Smooth muscle cell (in vitro differentiated cells): ENCODE measurements around the gene PLOD3. TPM values are rescaled to one million over a fixed set of nuclear protein-coding genes. Genes with fewer than 3 reads are reported as not detected.
A peak's percentile ranks its signal among the peaks of the same experiment; 100 is the strongest.

Experiments
- DNase-seq: peaks from one replicate; lab custom pipeline; 2025; ENCODE audit not compliant: unreplicated experiment; lab: John Stamatoyannopoulos, UW
- H2AFZ ChIP-seq: fragments of 200-600 bp; sonication (generic); 2 replicates; pipeline ENCODE4 v1.6.0; 2016; ENCODE audit warnings: antibody characterized with exemption, low read depth, mild to moderate bottlenecking
- H3F3A ChIP-seq: fragments of 200-600 bp; sonication (generic); 2 replicates; pipeline ENCODE4 v1.6.0; 2017; ENCODE audit warnings: antibody characterized with exemption, low read depth
- H3K27ac ChIP-seq: fragments of 200-600 bp; sonication (generic); 2 replicates; pipeline ENCODE4 v1.5.1; 2016; ENCODE audit warnings: low read depth, mild to moderate bottlenecking
- H3K27me3 ChIP-seq: fragments of 200-600 bp; sonication (generic); 2 replicates; pipeline ENCODE4 v1.6.1; 2016; ENCODE audit warnings: low read depth, mild to moderate bottlenecking
- H3K36me3 ChIP-seq: fragments of 200-600 bp; sonication (generic); 2 replicates; pipeline ENCODE4 v1.5.1; 2016; ENCODE audit warnings: low read depth
- H3K4me1 ChIP-seq: fragments of 200-600 bp; sonication (generic); 2 replicates; pipeline ENCODE4 v1.5.1; 2016; ENCODE audit warnings: low read depth
- H3K4me2 ChIP-seq: fragments of 200-600 bp; sonication (generic); 2 replicates; pipeline ENCODE4 v1.6.0; 2016; ENCODE audit warnings: mild to moderate bottlenecking
- H3K4me3 ChIP-seq: fragments of 200-600 bp; sonication (generic); 2 replicates; pipeline ENCODE4 v1.5.1; 2016; ENCODE audit warnings: mild to moderate bottlenecking
- H3K79me2 ChIP-seq: fragments of 200-600 bp; sonication (generic); 2 replicates; pipeline ENCODE4 v1.6.0; 2016; ENCODE audit warnings: low read depth, mild to moderate bottlenecking
- H3K9ac ChIP-seq: fragments of 200-600 bp; sonication (generic); 2 replicates; pipeline ENCODE4 v1.6.0; 2016; ENCODE audit warnings: low read depth
- H3K9me3 ChIP-seq: fragments of 200-600 bp; sonication (generic); replicated peaks from 2 replicates; pipeline ENCODE4 v1.5.1; 2016; ENCODE audit warnings: low read depth
- H4K20me1 ChIP-seq: fragments of 200-600 bp; sonication (generic); 2 replicates; pipeline ENCODE4 v1.6.0; 2016; ENCODE audit warnings: low read depth
- CTCF ChIP-seq: fragments of 200-600 bp; sonication (generic); IDR thresholded peaks from 2 replicates; pipeline ENCODE4 v1.5.1; 2017; ENCODE audit warnings: borderline replicate concordance, mild to moderate bottlenecking, antibody characterized with exemption; ENCODE audit not compliant: insufficient read depth, poor library complexity, severe bottlenecking
- WGBS: methylation state at CpG from one replicate; pipeline ENCODE4 v1.1.7; 2016; ENCODE audit warnings: low lambda C conversion rate; 5-methylcytosine and 5-hydroxymethylcytosine counted together
- polyA plus RNA-seq: library from polyadenylated mRNA; unstranded; fragments of >200 nt; fragmentation: Nextera tagmentation; extraction: Ambion mirVana; gene quantifications from 2 replicates; pipeline ENCODE4 v1.2.1, GENCODE V29; 2016
- total RNA-seq: library from RNA; depleted of rRNA; stranded (reverse); fragments of >200 nt; gene quantifications from 2 replicates; pipeline ENCODE4 v1.2.3, GENCODE V29; 2014

PLOD3 gene
- total and polyA plus RNA-seq, 2 experiments from 2014 or later: 58.4 to 168 TPM

- Histone ChIP-seq H3K9me3 (no peaks in the 10 kb centered on the region), H2AFZ (no peak within 1 kb of the TSS), H3K27me3 (peaks cover 63% of the 10 kb centered on the region), H3K9ac (no peak within 1 kb of the TSS), H3K4me1 (peaks cover 5% of the 10 kb centered on the region), H3K4me3 (peak within 1 kb of the TSS; percentile 21), H3K79me2 (no peaks in the 10 kb centered on the region), H3K4me2 (peak within 1 kb of the TSS; percentile 59), H4K20me1 (no peaks in the 10 kb centered on the region), H3K36me3 (no peaks in the 10 kb centered on the region), H3K27ac (no peak within 1 kb of the TSS), H3F3A (peaks cover 8% of the 10 kb centered on the region)
- TF ChIP-seq CTCF: no peak
- 10% methylated on average over 55 of the region's 56 CpGs for WGBS
- DNase-seq: no peak
Measured at GRCh38 chr7:101180130-101180755, 37.1 kb downstream of the PLOD3 start, which contains the start of gene NAT16. Gene NAT16 (minus strand): TSS chr7:101180293. CDS start chr7:101174807, 5,486 bp downstream.

- no peak for DNase-seq
- H3K9ac ChIP-seq: no peak overlapping the region
- WGBS: 4% methylated on average over 13 of the region's 27 CpGs
- H3K27ac ChIP-seq: no peak overlapping the region
- no peak overlapping the region for H2AFZ ChIP-seq
- peaks cover 5% of the 10 kb centered on the region for H3K4me1 ChIP-seq
- peaks cover 3% of the 10 kb centered on the region for H3F3A ChIP-seq
- H3K9me3 ChIP-seq: no peaks in the 10 kb centered on the region
- H3K4me2 ChIP-seq: peak overlapping the region; percentile 59
- H3K27me3 ChIP-seq: peaks cover 68% of the 10 kb centered on the region
- no peak for TF ChIP-seq CTCF
- H3K4me3 ChIP-seq: no peak overlapping the region
- H4K20me1 ChIP-seq: no peaks in the 10 kb centered on the region
- H3K36me3 ChIP-seq: no peaks in the 10 kb centered on the region
- no peaks in the 10 kb centered on the region for H3K79me2 ChIP-seq
Measured at GRCh38 chr7:101179713-101180112, 37.7 kb downstream of the PLOD3 start.

GRCh38 chr7:101179117-101179516, 38.3 kb downstream of the PLOD3 start:
- TF ChIP-seq CTCF: no peak
- no peaks in the 10 kb centered on the region for H4K20me1 ChIP-seq
- no peaks in the 10 kb centered on the region for H3K9me3 ChIP-seq
- H3K9ac ChIP-seq: no peak overlapping the region
- H3K4me2 ChIP-seq: peak overlapping the region; percentile 59
- no peak overlapping the region for H3K27ac ChIP-seq
- no peaks in the 10 kb centered on the region for H3K36me3 ChIP-seq
- H2AFZ ChIP-seq: no peak overlapping the region
- peaks cover 5% of the 10 kb centered on the region for H3K4me1 ChIP-seq
- H3K4me3 ChIP-seq: peak overlapping the region; percentile 21
- H3K27me3 ChIP-seq: peaks cover 74% of the 10 kb centered on the region
- WGBS: under 1% methylated on average over 18 of the region's 20 CpGs
- no peaks in the 10 kb centered on the region for H3K79me2 ChIP-seq
- DNase-seq: no peak
- H3F3A ChIP-seq: no peaks in the 10 kb centered on the region

- H3K4me2 ChIP-seq: no peak overlapping the region
- WGBS: 85% methylated on average over 2 of the region's 2 CpGs
- H3K27me3 ChIP-seq: peaks cover 89% of the 10 kb centered on the region
- no peaks in the 10 kb centered on the region for H4K20me1 ChIP-seq
- H3K27ac ChIP-seq: no peak overlapping the region
- TF ChIP-seq CTCF: no peak
- H3K79me2 ChIP-seq: no peaks in the 10 kb centered on the region
- H3K9ac ChIP-seq: no peak overlapping the region
- no peak overlapping the region for H2AFZ ChIP-seq
- no peaks in the 10 kb centered on the region for H3K9me3 ChIP-seq
- no peaks in the 10 kb centered on the region for H3K36me3 ChIP-seq
- H3K4me3 ChIP-seq: no peak overlapping the region
- DNase-seq: no peak
- H3F3A ChIP-seq: no peaks in the 10 kb centered on the region
- H3K4me1 ChIP-seq: peaks cover 17% of the 10 kb centered on the region
Measured at GRCh38 chr7:101177644-101178043, 39.7 kb downstream of the PLOD3 start.
